Measurements from ENCODE around the gene MANEAL. TPM values are rescaled to one million over a fixed set of nuclear protein-coding genes. Genes with fewer than 3 reads are reported as not detected.
"Not testable (repeated sequence)": the region's sequence is repeated elsewhere in the genome, so short reads cannot be mapped to it uniquely, and the experiment has no call there.

MANEAL gene, protein sequence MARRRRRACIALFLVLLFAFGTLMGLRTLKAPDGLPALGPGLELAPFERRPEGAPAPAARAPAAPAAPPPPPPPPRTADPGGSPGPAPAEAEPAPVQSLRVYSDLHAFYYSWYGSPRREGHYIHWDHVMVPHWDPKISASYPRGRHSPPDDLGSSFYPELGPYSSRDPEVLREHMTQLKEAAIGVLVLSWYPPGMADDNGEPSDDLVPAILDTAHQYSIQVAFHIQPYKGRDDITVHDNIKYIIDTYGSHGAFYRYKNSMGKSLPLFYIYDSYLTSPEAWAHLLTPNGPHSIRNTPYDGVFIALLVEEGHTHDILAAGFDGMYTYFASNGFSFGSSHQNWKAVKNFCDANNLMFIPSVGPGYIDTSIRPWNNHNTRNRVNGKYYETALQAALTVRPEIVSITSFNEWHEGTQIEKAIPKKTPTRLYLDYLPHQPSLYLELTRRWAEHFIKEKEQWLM
- total RNA-seq (2014; rRNA removed): 2.5 and 2.9 TPM in 2 replicates
- polyA plus RNA-seq (2012): 2.0 TPM

DNA sequence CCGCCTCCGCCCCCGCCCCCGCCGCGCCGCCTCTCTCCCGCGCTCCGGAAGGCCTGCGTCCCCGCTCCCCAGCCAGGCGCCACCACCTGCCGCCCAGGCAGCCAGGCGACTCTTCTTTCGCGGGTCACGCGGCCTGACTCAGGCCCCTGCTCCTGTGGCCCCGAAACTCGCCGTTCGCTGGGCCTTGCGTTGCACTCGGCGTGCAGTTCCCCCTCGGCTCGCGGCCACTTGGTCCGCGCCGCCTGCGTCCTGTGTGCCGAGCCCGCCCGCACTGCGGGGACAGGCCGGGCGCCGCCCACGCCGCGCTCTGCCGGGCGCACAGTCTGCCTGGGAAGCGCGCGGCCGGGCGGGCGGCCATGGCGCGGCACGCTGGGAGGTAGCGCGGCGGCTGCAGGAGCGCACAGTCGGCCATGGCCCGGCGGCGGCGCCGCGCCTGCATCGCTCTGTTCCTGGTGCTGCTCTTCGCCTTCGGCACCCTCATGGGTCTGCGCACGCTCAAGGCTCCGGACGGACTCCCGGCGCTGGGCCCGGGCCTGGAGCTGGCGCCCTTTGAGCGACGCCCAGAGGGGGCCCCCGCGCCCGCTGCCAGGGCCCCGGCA is at the start of gene MANEAL:
Gene MANEAL (plus strand): TSS at position 75 of the 599 bp plus-strand sequence. CDS start 336 bp downstream, at position 411.
- peak; percentile 37 for DNase-seq (ENCODE audit: low read depth)

DNA sequence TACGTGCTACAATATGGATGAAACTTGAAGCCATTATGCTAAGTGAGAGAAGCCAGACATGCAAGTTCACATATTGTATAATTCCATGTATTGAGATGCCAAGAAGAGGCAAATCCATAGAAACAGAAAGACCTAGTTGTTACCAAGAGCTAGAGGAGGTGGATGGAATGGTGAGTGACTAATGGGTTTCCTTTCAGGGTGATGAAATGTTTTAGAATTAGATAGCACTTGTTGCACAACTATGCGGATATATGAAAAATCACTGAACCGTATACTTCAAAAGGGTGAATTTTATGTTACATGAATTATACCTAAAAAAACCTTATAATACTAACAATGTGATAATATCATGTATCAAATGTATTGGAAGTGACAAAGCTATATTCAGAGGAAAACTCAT is 46.8 kb upstream of the MANEAL start:
- DNase-seq (ENCODE audit: low read depth): no peak

DNA sequence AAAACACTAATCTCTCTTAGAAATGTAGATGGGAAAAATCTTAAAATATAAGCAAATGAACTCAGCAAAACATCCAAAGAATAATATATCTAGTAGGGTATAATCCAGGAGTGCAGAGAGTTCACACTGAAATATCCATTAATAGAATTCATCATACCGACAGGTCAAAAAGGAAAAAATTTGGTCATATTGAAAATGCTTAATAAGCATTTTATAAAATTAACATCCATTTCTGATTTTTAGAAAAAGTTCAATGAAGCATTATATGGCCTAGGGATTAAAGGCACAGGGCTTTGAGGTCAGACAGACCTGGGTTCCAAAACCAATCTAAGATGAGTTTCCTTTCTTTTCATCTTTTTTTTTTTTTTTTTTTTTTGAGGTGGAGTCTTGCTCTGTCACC is 45.1 kb upstream of the MANEAL start:
- no peak for DNase-seq (ENCODE audit: low read depth)

DNA sequence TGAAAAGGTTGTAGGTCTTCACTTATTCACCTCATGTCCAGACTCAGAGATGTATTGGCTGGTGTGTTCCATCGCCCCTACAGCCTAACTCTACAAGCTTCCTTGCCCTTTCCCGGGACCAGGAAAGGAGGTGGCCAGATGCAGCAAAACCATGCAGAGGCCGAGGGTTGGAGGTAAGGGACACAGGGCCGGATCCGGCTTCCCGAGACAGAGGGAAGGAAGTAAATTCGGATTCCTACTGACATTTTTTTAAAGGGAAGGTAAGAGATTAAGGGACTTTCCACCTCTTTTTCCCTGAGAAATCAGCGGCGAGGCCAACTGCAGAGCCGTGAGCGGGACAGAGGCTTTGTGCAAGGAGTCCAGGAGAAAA is 41.4 kb upstream of the MANEAL start:
- no peak for DNase-seq (ENCODE audit: low read depth)

DNA sequence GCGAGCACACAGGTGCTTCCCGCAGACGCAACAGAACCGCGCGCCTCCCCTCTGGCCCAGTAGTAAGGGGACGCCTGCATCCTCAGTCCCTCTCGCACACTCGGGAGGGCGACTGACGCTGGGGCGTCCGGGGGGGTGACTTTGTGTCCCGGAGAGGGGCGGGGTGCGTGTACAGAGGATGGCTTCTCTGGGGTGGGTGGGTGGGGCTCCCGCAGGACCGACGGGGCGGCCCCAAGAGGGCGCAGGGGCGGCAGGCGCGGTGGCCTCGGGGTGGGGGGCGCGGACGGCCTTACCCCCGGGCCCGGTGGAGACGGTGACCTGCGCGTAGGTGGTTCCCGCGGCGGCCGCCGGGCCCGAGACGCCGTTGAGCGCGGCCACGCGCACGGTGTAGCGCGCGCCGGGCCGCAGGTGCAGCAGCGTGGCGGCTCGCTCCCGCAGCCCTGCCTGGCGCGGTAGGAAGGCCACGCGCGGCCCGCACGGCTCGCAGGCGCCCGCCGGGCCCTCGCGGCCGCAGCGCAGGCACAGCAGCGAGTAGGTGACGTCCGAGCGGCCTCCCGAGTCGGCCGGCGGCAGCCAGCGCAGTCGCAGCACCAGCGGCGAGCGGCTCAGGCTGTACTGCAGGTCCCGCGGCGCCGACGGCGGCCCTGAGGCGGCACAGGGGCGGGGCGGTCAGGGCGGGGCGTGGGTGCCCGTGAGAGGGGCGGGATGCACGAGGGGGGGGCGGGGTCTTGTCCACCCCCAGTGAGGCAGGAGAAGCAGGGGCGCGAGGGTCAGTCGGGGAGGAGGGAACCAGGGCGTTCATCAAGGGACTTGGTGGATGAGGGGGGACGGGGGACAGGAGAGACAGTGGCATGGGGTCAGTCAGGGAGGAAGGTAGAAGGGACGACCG is 40.8 kb upstream of the MANEAL start:
- DNase-seq (ENCODE audit: low read depth): no peak

DNA sequence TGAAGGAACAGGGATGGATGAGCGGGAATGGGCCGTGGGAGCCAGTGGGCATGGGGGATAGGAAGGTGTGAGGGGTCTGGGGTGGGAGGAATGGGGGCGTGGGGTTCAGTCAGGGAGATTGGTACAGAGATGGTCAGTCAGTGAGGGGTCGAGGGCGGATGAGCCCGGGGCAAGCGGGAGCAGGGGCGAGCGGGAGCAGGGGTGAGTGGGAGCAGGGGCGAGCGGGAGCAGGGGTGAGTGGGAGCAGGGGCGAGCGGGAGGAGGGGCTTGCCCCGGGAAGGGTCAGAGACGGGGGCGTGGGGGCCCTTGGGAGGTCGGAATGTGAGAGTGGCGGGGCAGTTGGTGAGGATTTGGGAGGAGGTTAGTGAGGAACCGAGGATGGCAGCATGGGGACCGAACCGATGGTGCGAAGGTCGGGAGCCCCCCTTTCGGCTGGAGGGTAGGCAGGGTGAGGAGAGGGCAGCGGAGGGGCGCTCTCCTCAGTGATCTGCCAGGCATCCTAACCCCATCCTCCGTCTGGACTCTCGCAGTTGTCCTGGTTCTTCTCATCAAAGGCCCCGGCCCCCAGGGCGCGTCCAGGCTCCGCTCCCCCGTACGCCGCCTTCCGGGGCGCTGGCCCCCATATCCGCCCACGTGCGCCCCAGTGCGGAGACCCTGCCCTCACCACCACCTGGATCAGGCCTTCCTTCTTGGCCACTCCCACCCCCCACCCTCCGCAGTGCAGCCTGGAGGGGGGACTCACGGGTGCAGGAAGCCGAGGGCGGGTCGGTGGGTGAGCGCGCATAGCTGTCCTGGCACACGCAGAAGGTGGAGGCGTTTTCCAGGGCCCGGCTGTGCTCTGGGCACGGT is 40.0 kb upstream of the MANEAL start:
- no peak for DNase-seq (ENCODE audit: low read depth)

DNA sequence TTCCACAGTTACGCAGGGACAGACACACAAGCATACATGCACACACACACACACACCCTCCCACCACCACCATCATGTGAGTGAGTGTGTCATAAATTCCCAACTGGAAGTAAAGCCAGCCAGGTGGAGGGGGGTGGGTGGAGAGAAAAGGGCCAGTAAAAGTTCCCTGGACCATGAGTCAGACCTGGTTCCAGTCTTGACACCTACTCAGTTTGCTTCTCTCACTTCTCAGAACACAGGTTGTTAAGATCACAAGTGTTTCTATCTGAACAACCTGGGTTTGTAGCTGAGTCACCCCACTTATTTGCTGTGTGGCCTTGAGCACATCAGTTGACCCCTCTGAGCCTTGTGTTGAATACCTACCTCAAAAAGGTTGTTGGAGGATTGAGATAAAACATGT is 38.4 kb upstream of the MANEAL start:
- DNase-seq (ENCODE audit: low read depth): no peak

DNA sequence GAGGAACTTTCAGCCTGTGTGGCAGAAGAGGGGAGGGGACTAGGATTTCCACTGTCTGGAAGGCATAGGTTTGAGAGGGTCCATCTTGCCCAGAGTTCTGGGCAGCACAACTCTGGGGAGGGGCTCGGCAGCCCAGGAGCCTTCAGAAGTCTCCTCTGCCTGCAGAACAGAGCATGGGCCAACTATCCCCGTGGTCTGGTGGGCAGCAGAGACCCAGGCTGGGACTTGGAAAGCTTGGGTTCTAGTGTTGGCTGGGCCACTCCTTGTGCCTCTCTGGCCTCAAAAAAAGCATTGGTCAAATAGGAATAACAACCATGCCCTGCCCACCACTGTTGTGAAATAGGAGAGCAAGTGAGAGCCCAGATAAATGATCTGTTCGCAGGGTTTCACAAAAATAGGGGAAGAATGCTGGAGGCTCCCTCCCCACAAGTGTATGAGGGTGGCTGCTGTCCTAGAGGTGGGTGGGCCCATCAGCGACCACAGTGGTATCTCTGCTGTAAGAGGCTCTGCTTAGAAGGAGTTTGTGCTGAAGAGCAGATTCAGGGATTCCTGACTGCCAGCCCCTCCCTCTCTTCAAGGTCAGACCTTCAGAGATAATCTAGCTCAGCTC is 37.6 kb upstream of the MANEAL start:
- DNase-seq (ENCODE audit: low read depth): no peak

DNA sequence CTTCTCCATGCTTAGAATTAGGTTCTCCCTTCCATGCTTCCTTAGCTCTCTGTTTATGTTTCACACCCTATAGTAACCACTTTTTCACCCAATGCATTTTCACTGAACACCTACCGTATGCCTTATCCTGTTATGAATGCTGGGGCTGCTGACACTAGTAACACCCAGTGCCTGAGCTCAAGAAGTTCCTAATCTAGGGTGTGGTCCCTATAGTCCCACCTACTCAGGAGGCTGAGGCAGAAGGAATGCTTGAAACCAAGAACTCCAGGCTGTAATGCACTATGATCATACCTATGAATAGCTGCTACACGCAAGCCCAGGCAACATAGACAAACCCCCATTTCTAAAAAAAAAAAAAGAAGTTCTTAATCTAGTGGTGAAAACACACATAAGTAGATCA is 34.2 kb upstream of the MANEAL start:
- DNase-seq (ENCODE audit: low read depth): no peak

DNA sequence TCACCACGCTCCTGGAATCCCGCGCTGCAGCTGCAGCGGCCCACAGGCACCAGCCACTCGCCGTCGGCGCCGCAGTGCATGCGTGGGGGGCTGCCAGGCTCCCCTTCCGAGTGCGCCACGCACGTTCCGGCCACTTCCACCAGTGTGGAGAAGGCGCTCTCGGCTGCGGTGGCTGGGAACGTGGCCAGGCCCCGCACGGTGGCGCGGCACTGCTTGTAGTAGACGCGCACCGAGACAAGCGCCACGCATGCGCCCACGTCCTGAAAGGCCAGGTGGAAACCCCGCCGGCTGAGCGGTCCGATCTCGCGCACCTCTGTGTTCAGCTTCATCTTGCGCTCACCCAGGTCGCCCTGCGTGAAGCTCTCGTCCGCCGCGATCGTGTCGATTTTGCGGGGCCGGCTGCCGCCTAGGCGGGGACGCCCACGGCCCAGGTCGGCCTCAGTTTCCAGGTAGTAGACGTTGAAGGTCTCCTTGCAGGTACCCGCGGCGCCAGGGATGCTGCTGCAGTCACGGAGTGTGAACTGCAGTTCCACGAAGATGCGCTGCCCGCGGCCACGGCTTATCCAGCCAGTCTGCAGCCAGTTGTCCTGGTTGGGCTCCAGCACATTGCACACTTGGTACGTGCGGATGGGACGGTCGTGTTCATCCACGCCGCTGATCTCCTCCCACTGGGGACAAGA is 32.1 kb upstream of the MANEAL start:
- no peak for DNase-seq (ENCODE audit: low read depth)

DNA sequence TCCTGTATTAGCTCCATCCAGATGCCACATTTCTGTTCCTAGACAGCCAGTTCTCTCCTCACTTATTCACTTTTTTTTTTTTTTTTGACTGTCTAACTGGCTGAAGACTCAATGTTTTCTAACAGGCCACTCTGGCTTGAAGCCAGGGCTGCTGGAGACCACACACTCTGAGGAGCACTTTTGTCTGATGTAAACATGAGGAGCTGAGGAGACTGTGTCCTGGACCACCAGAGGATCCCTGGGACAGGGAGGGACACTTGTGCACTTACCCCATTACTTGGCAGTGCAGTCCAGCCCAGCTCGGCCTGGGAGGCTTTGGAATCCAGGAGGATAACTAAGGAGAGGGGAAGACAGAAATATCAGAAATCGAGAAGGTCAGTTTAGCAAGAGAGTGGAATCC is 31.1 kb upstream of the MANEAL start:
- no peak for DNase-seq (ENCODE audit: low read depth)

DNA sequence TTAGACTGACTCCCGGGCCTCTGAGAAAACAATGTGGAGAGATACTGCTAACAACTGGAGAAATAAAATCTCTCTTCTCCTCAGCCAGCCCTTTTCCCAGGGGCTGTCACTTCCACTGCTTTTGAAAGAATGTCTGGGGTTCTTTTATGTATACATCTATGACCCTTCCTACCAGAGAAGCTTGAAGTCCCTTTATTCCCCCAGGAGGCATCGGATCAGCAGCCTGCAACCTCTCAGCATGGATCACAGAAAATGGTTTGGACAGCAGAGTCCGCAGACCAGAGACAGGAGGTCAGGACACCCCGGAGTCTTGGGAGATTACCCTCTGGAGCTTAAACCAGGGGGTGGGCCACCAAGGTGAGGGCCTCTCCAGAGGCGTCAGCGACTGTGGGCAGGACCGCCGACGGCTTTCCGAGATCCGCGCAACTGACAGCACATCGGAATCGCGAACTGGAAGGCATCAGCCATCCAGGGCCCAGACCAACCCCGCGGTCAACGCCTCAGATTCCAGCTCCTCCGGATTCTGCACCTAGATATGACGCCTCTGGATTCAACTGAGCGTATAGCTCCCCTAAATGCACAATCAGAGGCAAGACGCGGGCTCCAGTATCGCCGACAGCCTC is 29.7 kb upstream of the MANEAL start:
- DNase-seq (ENCODE audit: low read depth): no peak

DNA sequence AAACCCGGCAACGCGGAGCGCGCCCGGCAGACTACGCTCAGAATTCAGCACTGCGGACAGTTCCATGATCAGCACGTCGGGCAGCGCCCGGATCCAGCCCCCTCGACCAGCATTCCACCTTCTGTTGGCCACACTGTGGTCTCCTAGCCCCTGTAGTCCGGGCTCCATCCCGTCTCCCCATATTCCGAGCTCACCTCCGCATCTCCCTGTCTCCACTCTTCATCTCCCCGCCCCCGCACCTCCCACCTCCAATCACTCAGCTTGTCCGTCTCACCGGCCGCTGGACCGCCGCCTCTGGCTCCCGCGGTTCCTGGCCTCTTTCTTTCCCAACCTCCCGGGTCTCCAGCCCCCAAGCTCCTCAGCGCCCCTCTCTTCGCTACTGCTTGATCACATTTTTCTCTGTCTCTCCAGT is 29.2 kb upstream of the MANEAL start:
- DNase-seq (ENCODE audit: low read depth): peak; percentile 10

DNA sequence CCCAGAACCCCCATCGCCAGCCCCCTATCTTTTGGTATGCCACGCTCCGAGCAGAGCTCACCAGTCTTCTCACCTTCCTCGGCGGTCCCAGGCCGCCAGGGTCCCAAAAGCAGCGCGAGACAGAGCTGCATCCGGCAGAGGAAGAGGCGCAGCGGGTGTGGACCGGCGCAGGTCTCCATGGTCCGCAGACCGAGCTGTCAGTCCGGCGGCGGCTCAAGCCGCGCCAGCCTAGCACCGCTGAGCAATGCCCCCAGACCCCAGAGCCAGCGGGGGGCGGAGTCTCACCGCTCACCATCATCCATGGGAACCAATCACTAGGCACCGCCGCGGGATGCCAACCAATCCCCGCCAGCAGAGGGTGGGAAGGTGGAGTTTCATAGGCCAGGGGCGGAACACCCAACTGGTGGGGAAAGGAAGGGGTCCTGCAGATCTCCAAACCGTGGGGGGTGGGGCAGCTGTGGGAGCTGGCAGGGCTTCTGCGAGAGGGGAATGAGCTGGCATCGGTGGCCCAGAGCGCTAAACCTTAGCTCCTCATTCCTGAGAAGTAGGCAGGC is 28.7 kb upstream of the MANEAL start, which contains the start of gene EPHA10:
Gene EPHA10 (minus strand): TSS at position 233 of the 554 bp plus-strand sequence. CDS start 54 bp downstream, at position 179.
- no peak for DNase-seq (ENCODE audit: low read depth)

DNA sequence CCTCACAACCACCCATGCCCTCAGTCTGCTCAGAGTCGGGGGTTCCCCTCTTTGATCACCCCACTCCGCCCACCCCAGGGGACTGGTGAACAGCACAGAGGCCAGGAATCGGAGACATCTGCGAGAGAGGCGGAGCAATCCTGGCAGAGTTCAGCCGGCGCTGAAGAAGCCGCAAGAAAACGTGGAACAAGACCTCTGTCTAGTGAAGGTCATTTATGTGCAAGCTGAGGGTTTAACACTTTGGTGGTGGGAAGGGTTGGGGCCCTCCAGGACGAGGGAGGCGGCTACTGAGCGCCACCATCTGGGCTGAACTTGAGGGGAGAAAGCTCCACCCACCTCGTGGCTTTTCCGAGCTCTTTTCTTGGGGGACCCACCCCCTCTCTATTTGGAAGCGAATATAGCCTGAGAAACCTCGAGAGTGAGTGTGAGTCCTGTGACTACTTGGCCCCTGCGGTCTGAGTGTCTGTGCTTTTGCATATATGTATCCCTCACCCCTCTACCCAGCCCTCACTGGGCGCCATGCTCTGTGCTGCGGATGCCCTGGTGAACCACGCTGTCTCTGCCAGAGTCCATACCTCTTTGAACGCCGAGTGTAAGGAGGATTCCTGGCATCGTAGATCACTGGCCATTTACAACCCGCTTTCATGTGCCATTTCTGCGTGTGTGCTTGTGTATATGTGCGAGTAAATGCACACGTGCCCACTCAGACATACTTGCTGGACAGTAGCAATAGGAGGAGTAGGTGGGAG is 27.6 kb upstream of the MANEAL start:
- DNase-seq (ENCODE audit: low read depth): no peak

DNA sequence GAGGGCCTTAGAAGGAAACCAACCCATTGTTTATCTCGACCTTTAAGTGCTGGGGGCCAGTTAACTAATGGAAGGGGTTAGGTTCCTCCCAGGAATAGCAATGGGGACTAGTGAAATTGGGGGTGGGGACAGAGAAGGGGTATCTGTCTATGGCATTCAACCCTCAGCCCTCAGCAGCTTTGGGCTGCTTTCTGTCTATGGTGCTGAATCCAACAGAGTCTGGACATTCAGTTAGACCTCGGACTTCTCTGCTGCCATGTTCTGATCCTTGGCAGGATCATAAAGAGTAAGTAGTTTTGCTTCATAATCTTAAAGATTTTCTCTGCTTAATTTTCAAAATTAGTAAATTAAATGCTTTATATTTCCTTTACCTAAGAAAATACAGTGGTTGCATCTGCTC is 26.2 kb upstream of the MANEAL start:
- DNase-seq (ENCODE audit: low read depth): no peak

DNA sequence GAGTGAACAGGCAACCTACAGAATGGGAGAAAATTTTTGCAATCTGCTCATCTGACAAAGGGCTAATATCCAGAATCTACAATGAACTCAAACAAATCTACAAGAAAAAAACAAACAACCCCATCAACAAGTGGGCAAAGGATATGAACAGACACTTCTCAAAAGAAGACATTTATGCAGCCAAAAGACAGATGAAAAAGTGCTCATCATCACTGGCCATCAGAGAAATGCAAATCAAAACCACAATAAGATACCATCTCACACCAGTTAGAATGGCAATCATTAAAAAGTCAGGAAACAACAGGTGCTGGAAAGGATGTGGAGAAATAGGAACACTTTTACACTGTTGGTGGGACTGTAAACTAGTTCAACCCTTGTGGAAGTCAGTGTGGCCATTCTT is 22.2 kb upstream of the MANEAL start:
- DNase-seq (ENCODE audit: low read depth): not testable (repeated sequence)

DNA sequence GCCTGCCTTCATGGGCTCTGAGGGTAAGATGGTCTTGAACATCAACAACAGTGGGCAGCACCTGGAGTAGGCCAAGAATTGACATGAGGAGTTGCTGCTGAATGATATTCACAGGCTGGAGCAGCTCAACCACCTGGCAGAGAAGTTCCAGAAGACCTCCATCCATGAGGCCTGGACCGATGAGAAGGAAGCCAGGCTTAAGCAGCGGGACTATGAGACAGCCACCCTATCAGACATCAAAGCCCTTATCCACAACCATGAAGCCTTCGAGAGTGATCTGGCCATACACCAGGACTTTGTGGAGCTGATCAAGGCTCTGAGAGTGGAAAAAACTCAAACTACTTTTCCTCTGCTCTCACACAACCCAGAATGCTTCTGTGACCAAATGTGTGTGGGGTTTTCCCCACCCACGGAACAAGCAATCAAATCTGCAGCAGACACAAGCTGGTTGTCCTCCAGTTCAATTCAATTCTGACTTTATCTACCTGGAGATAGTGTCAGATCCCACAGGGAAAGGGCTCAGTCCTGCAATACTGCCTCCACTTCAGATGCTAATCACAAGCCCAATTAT is 16.6 kb upstream of the MANEAL start:
- DNase-seq (ENCODE audit: low read depth): no peak
